ENCODE results near the gene ACMSD.

Gene ACMSD

DNA sequence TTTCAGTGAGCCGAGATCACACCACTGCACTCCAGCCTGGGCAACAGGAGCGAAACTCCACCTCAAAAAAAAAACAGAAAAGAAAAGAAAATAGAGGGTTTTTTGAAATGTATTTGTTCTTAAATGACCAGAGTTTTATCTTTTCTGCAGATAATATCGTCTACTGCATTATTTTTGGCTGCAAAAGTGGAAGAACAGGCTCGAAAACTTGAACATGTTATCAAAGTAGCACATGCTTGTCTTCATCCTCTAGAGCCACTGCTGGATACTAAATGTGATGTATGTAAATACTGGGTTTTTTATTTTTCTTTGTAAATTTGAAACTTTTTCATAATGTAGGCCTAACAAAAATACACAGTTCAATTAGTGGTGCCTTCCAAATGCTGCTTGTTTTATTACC is 98.3 kb downstream of the ACMSD start:
- peak; percentile 67 for DNase-seq (ENCODE audit: low read depth)
- no peak for TF ChIP-seq CTCF (IDR thresholded peaks at IDR 0.05; ENCODE audit: control insufficient read depth, extremely low read depth, insufficient read depth)

GRCh38 chr2:134943540-134943939 is 105.1 kb downstream of the ACMSD start:
- DNase-seq (ENCODE audit: low read depth) = no peak
- H3K4me3 ChIP-seq (ENCODE audit: low read depth, low read length) = no peak overlapping the region
- no peak for TF ChIP-seq CTCF (IDR thresholded peaks at IDR 0.05; ENCODE audit: control insufficient read depth, extremely low read depth, insufficient read depth)

More for the DNA sequence above, 98.3 kb downstream of the ACMSD start:
- no peak overlapping the region for H3K4me3 ChIP-seq (ENCODE audit: low read depth, low read length)

GRCh38 chr2:134944975-134945374 is 106.6 kb downstream of the ACMSD start:
- no peak for TF ChIP-seq CTCF (IDR thresholded peaks at IDR 0.05; ENCODE audit: control insufficient read depth, extremely low read depth, insufficient read depth)
- H3K4me3 ChIP-seq (ENCODE audit: low read depth, low read length) = no peak overlapping the region
- DNase-seq (ENCODE audit: low read depth) = no peak

GRCh38 chr2:134946073-134946472 is 107.7 kb downstream of the ACMSD start:
- no peak for DNase-seq (ENCODE audit: low read depth)
- no peak for TF ChIP-seq CTCF (IDR thresholded peaks at IDR 0.05; ENCODE audit: control insufficient read depth, extremely low read depth, insufficient read depth)
- H3K4me3 ChIP-seq (ENCODE audit: low read depth, low read length) = no peak overlapping the region

DNA sequence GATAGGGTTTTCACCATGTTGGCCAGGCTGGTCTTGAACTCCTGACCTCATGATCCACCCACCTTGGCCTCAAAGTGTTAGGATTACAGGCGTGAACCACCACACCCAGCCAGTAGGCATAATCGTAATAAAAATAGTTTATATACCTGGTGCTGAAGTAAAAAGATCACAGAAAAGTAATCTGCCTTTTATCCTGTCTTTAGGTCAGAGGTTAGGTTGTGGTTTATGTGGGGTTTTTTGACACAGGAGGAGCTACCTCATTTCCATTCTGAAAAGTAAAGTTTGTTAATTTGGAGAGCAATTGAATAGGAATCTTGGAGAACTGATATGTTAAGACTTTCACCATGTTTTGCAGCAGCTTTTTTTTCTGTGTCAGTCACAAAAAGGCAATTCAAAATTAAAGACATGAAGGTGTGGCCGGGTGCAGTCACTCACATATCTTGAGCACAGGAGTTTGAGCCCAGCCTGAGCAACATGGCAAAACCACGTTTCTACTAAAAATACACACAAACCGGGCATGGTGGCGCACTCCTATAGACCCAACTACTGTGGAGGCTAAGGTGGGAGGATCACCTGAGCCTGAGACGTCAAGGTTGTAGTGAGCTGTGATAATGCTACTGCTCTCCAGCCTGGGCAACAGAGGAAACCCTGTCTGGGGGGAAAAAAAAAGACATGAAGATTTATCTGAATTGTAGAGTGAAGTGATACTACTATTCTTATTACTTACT is 111.7 kb downstream of the ACMSD start:
- no peak for DNase-seq (ENCODE audit: low read depth)
- no peak for TF ChIP-seq CTCF (IDR thresholded peaks at IDR 0.05; ENCODE audit: control insufficient read depth, extremely low read depth, insufficient read depth)
- no peak overlapping the region for H3K4me3 ChIP-seq (ENCODE audit: low read depth, low read length)

GRCh38 chr2:134950886-134951285 is 112.5 kb downstream of the ACMSD start:
- no peak for DNase-seq (ENCODE audit: low read depth)
- no peak overlapping the region for H3K4me3 ChIP-seq (ENCODE audit: low read depth, low read length)
- TF ChIP-seq CTCF (IDR thresholded peaks at IDR 0.05; ENCODE audit: control insufficient read depth, extremely low read depth, insufficient read depth) = no peak

Data from LNCaP clone FGC (cell line).